ENCODE data around the gene NEK8.
A peak's percentile ranks its signal among the peaks of the same experiment; 100 is the strongest.

The NEK8 gene

GRCh38 chr17:28726627-28727491 is 1.7 kb upstream of the NEK8 start:
- TF ChIP-seq GATA3 (IDR thresholded peaks at IDR 0.05; ENCODE audit: low read depth, low read length) (no peak), GATA2 (IDR thresholded peaks at IDR 0.05; ENCODE audit: low read depth, low read length) (no peak)

- TF ChIP-seq GATA3 (IDR thresholded peaks at IDR 0.05; ENCODE audit: low read depth, low read length) (no peak), GATA2 (IDR thresholded peaks at IDR 0.05; ENCODE audit: low read depth, low read length) (no peak)
Measured at GRCh38 chr17:28729950-28730330, 1.4 kb downstream of the NEK8 start.

GRCh38 chr17:28733346-28733745 is 4.8 kb downstream of the NEK8 start:
- no peak for TF ChIP-seq GATA3 (IDR thresholded peaks at IDR 0.05; ENCODE audit: low read depth, low read length)
- no peak for TF ChIP-seq GATA2 (IDR thresholded peaks at IDR 0.05; ENCODE audit: low read depth, low read length)

DNA sequence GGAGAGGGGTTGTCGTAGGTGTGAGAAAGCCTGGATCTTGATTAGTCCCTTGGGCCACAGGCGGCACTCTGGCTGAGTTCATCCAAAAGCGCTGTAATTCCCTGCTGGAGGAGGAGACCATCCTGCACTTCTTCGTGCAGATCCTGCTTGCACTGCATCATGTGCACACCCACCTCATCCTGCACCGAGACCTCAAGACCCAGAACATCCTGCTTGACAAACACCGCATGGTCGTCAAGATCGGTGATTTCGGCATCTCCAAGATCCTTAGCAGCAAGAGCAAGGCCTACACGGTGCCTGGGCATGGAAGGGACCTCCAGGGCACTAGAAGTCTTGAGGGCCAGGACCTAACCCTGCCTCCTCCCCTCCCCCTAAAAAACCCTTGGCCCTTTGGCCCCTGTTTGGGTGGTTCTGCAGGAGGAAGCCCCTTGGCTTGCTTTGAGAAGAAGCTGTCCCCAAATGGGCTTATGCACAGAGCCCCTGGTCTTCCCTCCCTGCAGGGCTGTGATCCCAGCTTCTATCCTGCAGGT is 6.2 kb downstream of the NEK8 start:
- no peak for TF ChIP-seq GATA3 (IDR thresholded peaks at IDR 0.05; ENCODE audit: low read depth, low read length)
- TF ChIP-seq GATA2 (IDR thresholded peaks at IDR 0.05; ENCODE audit: low read depth, low read length): no peak

DNA sequence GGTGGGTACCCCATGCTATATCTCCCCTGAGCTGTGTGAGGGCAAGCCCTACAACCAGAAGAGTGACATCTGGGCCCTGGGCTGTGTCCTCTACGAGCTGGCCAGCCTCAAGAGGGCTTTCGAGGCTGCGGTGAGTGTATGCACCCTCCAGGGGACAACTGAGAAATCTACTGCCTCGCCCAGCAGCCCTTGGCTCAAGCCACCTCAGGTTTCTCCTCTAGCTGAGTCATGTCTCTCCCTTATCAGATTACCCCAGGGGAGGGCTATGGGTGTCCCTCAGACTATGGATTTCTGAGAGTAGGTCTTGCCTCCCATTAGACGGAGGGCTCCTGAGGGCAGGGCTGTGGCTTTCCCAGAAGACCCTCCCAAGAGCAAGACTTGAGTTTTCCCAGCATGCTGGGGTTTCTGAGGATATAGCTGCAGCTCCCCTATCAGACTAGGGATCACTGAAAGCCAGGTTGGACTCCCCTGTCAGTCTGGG is 6.7 kb downstream of the NEK8 start:
- no peak for TF ChIP-seq GATA3 (IDR thresholded peaks at IDR 0.05; ENCODE audit: low read depth, low read length)
- TF ChIP-seq GATA2 (IDR thresholded peaks at IDR 0.05; ENCODE audit: low read depth, low read length): no peak

DNA sequence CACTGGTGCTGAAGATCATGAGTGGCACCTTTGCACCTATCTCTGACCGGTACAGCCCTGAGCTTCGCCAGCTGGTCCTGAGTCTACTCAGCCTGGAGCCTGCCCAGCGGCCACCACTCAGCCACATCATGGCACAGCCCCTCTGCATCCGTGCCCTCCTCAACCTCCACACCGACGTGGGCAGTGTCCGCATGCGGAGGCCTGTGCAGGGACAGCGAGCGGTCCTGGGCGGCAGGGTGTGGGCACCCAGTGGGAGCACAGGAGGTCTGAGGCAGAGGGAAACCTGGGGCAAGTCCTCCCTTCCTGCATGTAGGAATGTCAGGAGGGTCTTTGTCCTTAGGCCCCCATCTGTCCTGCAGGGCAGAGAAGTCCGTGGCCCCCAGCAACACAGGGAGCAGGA is 8.7 kb downstream of the NEK8 start:
- TF ChIP-seq GATA2 (IDR thresholded peaks at IDR 0.05; ENCODE audit: low read depth, low read length) (no peak), GATA3 (IDR thresholded peaks at IDR 0.05; ENCODE audit: low read depth, low read length) (no peak)

GRCh38 chr17:28737770-28738679 is 9.4 kb downstream of the NEK8 start:
- TF ChIP-seq GATA3 (IDR thresholded peaks at IDR 0.05; ENCODE audit: low read depth, low read length) (no peak), GATA2 (IDR thresholded peaks at IDR 0.05; ENCODE audit: low read depth, low read length) (no peak)

DNA sequence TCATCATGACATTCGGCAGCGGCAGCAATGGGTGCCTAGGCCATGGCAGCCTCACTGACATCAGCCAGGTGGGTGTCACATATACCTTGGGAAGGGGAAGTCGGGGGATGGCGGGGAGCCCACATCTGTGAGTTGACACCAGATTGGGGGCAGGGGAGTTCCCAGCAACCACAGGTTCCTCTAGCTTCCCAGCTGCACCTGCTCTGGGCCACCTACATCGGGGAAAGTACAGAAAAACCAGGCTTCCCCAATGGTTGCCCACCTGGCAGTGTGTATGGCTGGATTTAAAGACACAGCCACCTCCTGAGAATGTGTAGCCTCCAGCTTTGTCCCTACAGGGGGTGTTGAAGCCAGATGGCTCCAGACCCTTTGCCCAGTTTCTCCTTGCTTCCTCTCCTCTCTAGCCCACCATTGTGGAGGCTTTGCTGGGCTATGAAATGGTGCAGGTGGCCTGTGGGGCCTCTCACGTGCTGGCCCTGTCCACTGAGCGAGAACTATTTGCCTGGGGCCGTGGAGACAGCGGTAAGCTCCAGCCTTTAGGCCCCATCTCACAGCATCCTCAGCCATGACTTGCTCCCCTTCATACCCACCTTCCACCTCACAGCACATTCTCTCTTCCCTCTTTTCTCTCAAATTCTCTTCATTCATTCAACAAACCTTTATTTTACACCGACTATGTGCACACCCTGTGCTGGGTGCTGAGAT is 10.2 kb downstream of the NEK8 start:
- no peak for TF ChIP-seq GATA2 (IDR thresholded peaks at IDR 0.05; ENCODE audit: low read depth, low read length)
- no peak for TF ChIP-seq GATA3 (IDR thresholded peaks at IDR 0.05; ENCODE audit: low read depth, low read length)

DNA sequence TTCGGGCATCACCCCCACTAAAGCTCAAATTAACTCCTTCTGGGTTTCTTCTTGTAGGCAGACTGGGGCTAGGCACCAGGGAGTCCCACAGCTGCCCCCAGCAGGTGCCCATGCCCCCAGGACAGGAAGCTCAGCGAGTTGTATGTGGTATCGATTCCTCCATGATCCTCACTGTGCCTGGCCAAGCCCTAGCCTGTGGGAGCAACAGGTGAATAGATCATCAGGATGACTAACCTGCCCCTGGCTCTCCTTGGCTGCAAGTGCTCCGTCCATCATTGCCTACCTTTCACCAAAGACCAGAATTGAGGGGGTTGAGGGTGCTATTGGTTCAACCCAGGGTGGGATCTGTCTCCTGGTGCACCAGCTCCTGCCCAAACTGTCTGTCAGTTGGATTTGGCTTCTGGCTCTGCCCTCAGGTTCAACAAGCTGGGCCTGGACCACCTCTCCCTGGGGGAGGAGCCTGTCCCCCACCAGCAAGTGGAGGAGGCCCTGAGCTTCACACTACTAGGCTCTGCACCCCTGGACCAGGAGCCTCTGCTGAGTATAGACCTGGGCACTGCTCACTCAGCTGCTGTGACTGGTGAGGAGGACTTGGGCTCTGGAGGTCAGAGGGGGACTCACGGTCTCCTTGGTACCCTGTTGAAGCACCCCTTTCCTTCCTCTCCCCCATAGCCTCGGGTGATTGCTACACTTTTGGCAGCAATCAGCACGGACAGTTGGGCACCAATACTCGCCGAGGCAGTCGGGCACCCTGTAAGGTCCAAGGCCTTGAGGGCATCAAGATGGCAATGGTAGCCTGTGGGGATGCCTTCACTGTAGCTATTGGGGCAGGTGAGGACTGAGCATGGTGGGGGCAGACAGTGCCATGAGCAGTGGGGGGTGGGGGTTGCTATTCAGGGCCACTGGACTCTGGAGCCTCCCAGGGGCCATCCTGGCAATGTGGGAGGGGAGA is 12.1 kb downstream of the NEK8 start:
- TF ChIP-seq GATA3 (IDR thresholded peaks at IDR 0.05; ENCODE audit: low read depth, low read length): no peak
- TF ChIP-seq GATA2 (IDR thresholded peaks at IDR 0.05; ENCODE audit: low read depth, low read length): no peak

- TF ChIP-seq GATA3 (IDR thresholded peaks at IDR 0.05; ENCODE audit: low read depth, low read length) (no peak), GATA2 (IDR thresholded peaks at IDR 0.05; ENCODE audit: low read depth, low read length) (no peak)
Measured at GRCh38 chr17:28741358-28742349, 13.1 kb downstream of the NEK8 start.

DNA sequence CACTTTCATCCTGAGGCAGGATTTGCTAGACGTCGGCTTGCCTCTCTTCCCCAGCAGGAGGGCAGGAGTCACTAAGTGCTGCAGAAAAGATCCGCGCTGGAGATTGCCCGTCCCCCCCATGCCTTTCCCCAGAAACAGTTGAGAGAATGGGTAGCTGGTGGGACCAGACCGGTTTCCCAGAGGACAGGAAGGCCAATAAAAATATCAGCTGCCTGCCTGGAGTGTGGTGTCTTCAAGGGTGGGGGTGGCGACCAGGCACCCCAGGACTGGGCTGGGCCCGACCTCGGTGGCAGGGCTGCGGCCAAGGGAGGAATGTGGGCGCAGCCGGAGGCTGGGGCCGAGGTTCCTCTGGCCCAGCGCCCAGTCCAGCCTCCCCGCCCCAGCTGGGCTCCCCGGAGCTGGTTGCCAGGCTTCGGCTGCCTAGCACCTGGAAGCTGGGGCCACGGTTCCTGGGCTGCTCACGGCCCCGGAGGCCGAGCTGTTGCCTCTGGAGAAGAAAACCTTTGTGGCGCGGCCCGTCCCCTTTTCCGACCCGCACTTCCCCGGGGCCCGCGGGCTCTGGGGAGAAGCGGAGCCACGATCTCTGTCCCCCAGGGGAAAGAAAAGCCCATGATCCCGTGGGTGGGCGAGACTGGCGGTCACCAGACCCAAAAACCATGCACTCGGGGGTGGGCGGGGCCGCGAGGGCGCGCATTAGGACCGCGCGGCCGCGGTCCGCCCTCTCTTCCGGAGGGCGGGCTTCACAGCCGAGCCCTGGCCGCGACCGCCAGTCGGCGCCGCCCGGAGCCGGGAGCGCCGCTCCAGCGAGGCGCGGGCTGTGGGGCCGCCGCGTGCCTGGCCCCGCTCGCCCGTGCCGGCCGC is 14.9 kb downstream of the NEK8 start, which contains the start of gene TRAF4:
TRAF4 (plus strand) TSS at position 769 of the 861 bp plus-strand sequence. CDS start 102 bp downstream, outside the sequence.
- TF ChIP-seq GATA3 (IDR thresholded peaks at IDR 0.05; ENCODE audit: low read depth, low read length) (no peak), GATA2 (IDR thresholded peaks at IDR 0.05; ENCODE audit: low read depth, low read length) (peak; percentile 96)

Measured in SH-SY5Y (cell line).